ENCODE data around the gene OR11H6. TPM values are rescaled to one million over a fixed set of nuclear protein-coding genes. Genes with fewer than 3 reads are reported as not detected.
"Not testable (repeated sequence)": the region's sequence is repeated elsewhere in the genome, so short reads cannot be mapped to it uniquely, and the experiment has no call there.

The OR11H6 gene
- total RNA-seq, 4 donors from 2014 or later: not detected

GRCh38 chr14:20195911-20196310 lies 27.6 kb upstream of the OR11H6 start:
- WGBS, 2 donors: 47 to 50% methylated on average over 2 of the region's 2 CpGs
- TF ChIP-seq CTCF (IDR thresholded peaks at IDR 0.05) (no peak), POLR2A (IDR thresholded peaks at IDR 0.05) (no peak)
- DNase-seq (ENCODE audit: low spot score in 2 of 2): no peak

GRCh38 chr14:20197459-20197858 lies 26.1 kb upstream of the OR11H6 start:
- WGBS, 2 donors: 83 to 85% methylated on average over 5 to 6 of the region's 6 CpGs
- intact Hi-C loops (cut with DNase I; ENCODE audit: low total_unique reads): no loop called here
- no peak for DNase-seq (ENCODE audit: low spot score in 2 of 2)
- H3K4me3 ChIP-seq (ENCODE audit: low read depth, poor library complexity, severe bottlenecking): no peak overlapping the region
- TF ChIP-seq POLR2A (IDR thresholded peaks at IDR 0.05): no peak
- no peak for TF ChIP-seq CTCF (IDR thresholded peaks at IDR 0.05)

More at GRCh38 chr14:20195911-20196310, 27.6 kb upstream of the OR11H6 start:
- H3K4me3 ChIP-seq (ENCODE audit: low read depth, poor library complexity, severe bottlenecking): no peak overlapping the region
- intact Hi-C loops (cut with DNase I; ENCODE audit: low total_unique reads): no loop called here

- TF ChIP-seq CTCF (IDR thresholded peaks at IDR 0.05) (no peak), POLR2A (IDR thresholded peaks at IDR 0.05) (no peak)
- no peak for DNase-seq (ENCODE audit: low spot score in 2 of 2)
- intact Hi-C loops (cut with DNase I; ENCODE audit: low total_unique reads): no loop called here
- no peak overlapping the region for H3K4me3 ChIP-seq (ENCODE audit: low read depth, poor library complexity, severe bottlenecking)
- WGBS, 2 donors: 58 to 71% methylated on average over 5 of the region's 5 CpGs
Measured at GRCh38 chr14:20198991-20199390, 24.5 kb upstream of the OR11H6 start.

GRCh38 chr14:20204721-20205120 lies 18.8 kb upstream of the OR11H6 start:
- intact Hi-C loops (cut with DNase I; ENCODE audit: low total_unique reads): no loop called here
- 57 to 60% methylated on average over 3 of the region's 3 CpGs for WGBS, 2 donors
- no peak overlapping the region for H3K4me3 ChIP-seq (ENCODE audit: low read depth, poor library complexity, severe bottlenecking)
- TF ChIP-seq CTCF (IDR thresholded peaks at IDR 0.05): no peak
- TF ChIP-seq POLR2A (IDR thresholded peaks at IDR 0.05): no peak
- no peak for DNase-seq (ENCODE audit: low spot score in 2 of 2)

GRCh38 chr14:20209595-20209994 lies 13.9 kb upstream of the OR11H6 start:
- intact Hi-C loops (cut with DNase I; ENCODE audit: low total_unique reads): no loop called here
- DNase-seq (ENCODE audit: low spot score in 2 of 2): no peak
- TF ChIP-seq POLR2A (IDR thresholded peaks at IDR 0.05) (no peak), CTCF (IDR thresholded peaks at IDR 0.05) (no peak)
- 92 to 96% methylated on average over 2 of the region's 2 CpGs for WGBS, 2 donors
- H3K4me3 ChIP-seq (ENCODE audit: low read depth, poor library complexity, severe bottlenecking): no peak overlapping the region

- intact Hi-C loops (cut with DNase I; ENCODE audit: low total_unique reads); DNase-seq (ENCODE audit: low spot score in 2 of 2); H3K4me3 ChIP-seq (ENCODE audit: low read depth, poor library complexity, severe bottlenecking): not testable (repeated sequence)
- WGBS, 2 donors: 97% methylated on average over 6 of the region's 28 CpGs; no CpG with 5 or more reads in 1 of the 2 donors
Measured at GRCh38 chr14:20212406-20212805, 11.1 kb upstream of the OR11H6 start.

All from lower leg skin (tissue), 4 donors.